HG03342 (cell line): Measurements from ENCODE around the gene MARCHF9.
"Not testable (repeated sequence)": the region's sequence is repeated elsewhere in the genome, so short reads cannot be mapped to it uniquely, and the experiment has no call there.

ENCODE experiments used
- ATAC-seq: cut with Tn5 transposase; IDR thresholded peaks from one replicate; pipeline ENCODE4 v1.9.1; 2021; ENCODE audit warnings: mild to moderate bottlenecking, moderate library complexity; ENCODE audit not compliant: unreplicated experiment

The MARCHF9 gene

DNA sequence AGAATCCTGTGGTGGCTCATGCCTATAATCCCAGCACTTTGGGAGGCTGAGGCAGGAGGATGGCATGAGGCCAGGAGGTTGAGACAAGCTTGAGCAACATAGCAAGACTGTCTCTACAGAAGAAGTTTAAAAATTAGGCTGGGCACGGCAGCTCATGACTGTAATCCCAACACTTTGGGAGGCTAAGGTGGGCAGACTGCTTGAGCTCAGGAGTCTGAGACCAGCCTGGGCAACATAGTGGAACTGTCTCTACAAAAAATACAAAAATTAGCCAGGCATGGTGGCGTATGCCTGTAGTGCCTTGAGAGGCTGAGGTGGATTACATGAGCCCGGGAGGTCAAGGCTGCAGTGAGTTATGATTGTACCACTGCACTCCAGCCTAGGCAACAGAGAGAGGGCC lies 13.0 kb downstream of the MARCHF9 start:
- no peak for ATAC-seq

GRCh38 chr12:57769594-57769993 lies 14.7 kb downstream of the MARCHF9 start:
- no peak for ATAC-seq

DNA sequence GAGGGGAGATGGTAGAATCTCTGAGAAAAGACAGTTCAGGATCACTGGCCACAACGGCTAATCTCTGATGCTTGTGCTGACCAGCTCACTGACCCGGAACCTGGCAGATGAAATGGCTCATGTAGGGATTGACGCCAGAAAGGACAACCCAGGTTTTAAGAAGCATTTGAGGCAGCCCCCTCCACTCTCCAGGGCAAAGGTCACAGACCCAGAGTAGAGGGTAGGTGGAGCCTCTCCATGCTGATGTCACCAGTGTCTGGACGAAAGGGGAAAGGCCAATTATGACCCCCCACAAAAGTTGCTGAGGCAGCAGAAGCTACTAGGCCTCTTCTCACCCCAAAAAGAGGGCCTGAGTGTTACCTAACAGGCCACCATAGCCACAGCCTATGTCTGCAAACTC lies 15.8 kb downstream of the MARCHF9 start:
- no peak for ATAC-seq

GRCh38 chr12:57771236-57771872 lies 16.5 kb downstream of the MARCHF9 start:
- ATAC-seq: peak; percentile 63

- ATAC-seq: peak; percentile 89
These were observed 17.0 kb downstream of the MARCHF9 start, which contains the start of gene METTL1 for GRCh38 chr12:57771873-57772428. Gene METTL1, minus strand, starts transcription at chr12:57772105. Its CDS starts 22 bp downstream, at chr12:57772083.

DNA sequence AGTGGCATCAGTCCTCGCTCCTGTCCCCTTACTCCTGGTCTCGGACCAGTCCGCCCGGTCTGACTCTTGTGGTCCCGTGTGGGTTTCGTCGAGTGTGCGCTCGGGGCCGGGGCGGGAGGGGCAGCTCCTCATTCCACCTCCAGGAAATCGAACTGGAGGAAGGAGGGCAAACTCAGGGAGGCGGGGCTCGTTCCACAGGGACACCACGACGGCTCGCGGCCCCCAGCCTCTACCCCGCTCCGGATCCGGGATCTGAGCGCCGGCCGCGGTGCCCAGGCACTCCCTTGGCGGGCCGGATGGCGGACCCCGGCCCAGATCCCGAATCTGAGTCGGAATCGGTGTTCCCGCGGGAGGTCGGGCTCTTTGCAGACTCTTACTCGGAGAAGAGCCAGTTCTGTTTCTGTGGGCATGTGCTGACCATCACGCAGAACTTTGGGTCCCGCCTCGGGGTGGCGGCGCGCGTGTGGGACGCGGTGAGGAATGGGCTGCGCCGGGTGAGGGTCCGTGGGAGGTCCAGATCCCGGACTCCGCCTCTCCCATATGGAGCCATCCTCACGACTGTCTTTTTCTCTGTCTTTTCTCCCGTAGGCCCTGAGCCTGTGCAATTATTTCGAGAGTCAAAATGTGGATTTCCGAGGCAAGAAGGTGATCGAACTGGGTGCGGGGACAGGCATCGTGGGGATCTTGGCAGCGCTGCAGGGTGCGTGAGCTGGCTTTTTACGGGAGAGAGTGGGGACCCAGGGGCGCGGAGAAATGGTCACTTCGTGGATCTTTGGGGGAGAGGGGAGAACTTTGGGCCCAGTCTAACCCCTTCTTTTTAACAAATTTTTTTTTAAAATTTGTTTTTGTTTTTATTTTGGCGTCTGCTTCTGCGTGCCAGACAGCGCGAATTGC lies 17.8 kb downstream of the MARCHF9 start, which contains the start of gene EEF1AKMT3:
TSS of gene EEF1AKMT3 (plus strand) at position 186 of the 894 bp plus-strand sequence. CDS start at position 297, 111 bp downstream.
- ATAC-seq: peak; percentile 8

DNA sequence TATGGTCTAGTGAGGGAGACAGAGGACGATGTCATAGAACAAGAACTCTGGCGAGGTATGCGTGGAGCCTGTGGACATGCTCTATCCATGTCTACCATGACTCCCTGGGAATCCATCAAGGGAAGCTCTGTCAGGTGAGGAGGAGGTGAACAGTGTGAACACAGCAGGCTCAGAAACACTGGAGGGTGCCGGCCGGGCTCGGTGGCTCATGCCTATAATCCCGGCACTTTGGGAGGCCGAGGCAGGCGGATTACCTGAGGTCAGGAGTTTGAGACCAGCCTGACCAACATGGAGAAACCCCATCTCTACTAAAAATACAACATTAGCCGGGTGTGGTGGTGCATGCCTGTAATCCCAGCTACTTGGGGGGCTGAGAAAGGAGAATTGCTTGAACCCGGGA lies 19.7 kb downstream of the MARCHF9 start:
- not testable (repeated sequence) for ATAC-seq

DNA sequence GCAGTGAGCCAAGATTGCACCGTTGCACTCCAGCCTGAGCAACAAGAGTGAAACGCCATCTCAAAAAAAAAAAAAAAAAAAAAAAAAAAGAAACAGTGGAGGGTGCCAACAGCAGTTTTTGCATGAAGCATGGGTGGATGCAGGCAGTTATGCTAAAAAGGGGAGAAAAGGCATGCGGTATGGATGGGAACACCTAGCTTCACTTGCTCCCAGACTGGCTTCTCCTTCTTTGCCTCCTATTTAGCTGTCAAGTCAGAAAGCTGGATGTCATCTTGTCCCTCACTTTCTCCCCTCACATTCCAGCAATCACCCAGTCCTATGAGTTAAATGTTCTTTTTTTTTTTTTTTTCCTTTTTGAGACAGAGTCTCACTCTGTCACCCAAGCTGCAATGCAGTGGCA lies 20.1 kb downstream of the MARCHF9 start:
- no peak for ATAC-seq

GRCh38 chr12:57775563-57776246 lies 20.8 kb downstream of the MARCHF9 start:
- ATAC-seq: no peak

DNA sequence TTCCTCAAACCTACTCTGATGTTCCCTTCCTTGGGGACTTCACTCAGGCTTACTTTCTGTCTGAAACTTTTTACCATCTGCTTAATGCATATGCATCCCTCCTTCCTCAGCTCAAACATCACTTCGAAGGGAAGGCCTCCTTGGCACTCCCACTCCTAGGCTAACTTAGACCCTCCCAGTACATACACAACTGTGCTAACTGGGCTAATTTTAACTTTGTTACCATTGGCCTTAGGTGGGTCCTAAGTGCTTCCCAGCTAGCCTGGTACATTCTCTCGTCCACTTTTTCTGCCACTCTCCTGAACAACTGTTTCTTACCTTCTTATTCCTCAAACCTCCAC lies 21.3 kb downstream of the MARCHF9 start:
- ATAC-seq: no peak

- ATAC-seq: no peak
These were observed 22.5 kb downstream of the MARCHF9 start for GRCh38 chr12:57777367-57777766.

GRCh38 chr12:57777911-57778310 lies 23.0 kb downstream of the MARCHF9 start:
- ATAC-seq: no peak

GRCh38 chr12:57779736-57780135 lies 24.8 kb downstream of the MARCHF9 start:
- no peak for ATAC-seq

GRCh38 chr12:57780284-57780897 lies 25.5 kb downstream of the MARCHF9 start:
- ATAC-seq: no peak

DNA sequence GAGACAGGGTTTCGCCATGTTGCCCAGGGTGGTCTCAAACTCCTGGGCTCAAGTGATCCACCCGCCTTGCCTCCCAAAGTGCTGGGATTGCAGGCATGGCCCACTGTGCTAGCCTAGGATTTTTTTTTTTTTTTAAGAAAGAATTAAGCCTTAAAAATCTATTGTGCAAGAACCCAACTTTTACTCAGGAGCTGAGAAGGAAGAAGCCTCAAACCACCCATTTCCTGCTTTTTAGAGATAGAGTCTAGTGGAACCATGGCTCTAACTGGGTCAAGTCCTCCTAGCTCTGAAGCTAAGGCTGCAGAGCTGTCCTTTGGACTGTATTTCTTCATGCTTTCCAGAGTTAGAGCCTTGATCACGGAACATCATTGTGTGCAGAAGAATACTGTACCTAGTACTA lies 26.3 kb downstream of the MARCHF9 start:
- ATAC-seq: no peak

DNA sequence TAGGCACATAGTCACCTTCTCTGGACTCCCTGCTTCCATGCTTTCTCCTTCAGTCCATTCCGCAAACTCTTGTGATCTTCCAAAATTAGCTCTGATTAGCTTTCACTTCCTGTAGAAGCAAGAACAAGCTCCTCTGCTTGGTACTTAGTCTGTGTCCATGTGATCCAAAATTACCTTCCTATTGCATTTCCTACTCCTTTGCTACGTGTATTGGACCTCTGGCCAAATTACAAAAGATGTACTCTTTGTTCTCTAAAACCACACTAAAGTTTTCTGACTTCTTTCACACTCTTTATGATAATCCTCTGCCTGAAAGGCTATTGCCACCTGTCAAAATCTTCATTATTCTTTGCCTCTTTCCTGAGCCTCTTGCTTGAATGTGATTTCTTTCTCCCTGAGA lies 26.9 kb downstream of the MARCHF9 start:
- ATAC-seq: no peak

GRCh38 chr12:57782243-57782607 lies 27.3 kb downstream of the MARCHF9 start:
- ATAC-seq: peak; percentile 18

DNA sequence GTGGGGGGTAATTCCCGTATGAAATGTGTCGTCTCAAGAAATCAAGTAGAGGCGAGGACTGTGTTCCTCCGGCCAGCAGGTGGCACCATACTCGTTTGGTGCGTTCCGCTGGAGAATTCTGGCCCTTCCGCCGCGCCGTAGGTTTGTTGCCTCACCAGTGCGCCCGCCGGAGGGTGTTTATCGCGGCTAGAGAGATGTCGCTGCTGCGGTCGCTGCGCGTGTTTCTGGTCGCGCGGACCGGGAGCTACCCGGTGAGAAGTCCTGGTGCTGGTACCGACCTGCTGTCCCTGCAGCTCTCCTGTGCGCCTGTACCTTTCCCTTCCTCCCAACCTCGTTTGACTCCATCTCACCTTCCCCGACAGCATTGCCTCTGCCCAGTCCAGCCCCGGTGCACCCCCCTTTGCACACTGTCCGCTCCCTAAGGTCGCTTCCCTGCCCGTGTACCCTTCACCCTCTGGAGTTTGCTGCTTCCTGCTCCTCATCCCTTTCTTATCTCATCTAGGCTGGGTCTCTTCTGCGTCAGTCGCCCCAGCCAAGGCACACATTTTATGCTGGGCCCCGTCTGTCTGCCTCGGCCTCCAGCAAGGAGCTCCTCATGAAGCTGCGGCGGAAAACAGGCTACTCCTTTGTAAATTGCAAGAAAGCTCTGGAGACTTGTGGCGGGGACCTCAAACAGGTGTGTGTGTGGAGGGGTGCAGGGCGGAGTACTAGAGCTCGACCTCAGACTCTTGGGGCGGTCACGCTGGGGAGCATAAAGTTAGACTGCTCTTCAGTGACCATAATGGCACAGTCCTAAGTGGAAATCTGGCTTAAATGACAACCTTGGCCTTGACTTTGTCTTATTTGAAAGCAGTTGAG lies 27.9 kb downstream of the MARCHF9 start, which contains the start of gene TSFM:
TSS of gene TSFM (plus strand) at position 180 of the 858 bp plus-strand sequence. CDS start at position 195, 15 bp downstream.
- peak; percentile 80 for ATAC-seq

GRCh38 chr12:57783466-57783801 lies 28.5 kb downstream of the MARCHF9 start:
- ATAC-seq: no peak

DNA sequence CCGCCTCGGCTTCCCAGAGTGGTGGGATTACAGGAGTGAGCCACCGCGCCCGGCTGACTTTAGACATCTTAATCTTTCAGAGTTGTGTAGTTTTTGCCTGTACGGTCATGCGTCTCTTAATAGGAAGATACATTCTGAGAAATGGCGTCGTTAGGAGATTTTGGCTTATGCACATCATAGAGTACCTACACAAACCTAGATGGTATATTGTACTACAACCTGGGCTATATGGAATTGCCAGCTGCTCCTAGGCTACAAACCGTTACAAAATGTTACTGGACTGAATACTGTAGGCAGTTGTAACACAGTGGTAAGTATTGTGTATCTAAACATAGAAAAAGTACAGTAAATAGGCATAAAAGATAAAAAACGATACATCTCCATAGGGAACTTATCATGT lies 29.0 kb downstream of the MARCHF9 start:
- ATAC-seq: no peak
